Measurements from ENCODE around the gene RTKN.

DNA sequence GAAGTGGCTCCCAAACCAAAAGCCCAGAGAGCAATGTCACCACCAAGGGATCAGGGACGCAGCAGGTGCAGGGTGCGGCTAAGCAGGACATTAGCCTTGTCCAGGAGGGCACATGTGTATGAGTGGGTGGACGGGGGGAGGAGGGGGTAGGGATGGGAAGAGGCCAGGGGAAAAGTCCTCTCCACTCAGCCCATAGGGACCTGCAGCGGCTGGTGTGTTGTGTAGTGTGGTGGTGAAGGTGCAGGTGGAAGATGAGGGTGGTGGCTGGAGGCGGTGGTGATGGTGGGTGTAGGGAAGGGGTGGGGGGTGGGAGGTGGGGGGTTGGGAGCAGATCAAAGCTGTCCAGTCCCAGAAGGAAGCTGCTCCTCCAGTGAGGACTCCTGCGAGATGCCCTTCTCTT is 24.0 kb downstream of the RTKN start:
- TF ChIP-seq MAFK (IDR thresholded peaks at IDR 0.05; ENCODE audit: partially characterized antibody) (no peak), POLR2A (IDR thresholded peaks at IDR 0.05; ENCODE audit: low read length) (no peak), POLR2AphosphoS2 (conservative IDR thresholded peaks at IDR 0.05; ENCODE audit: low read length) (no peak)
- TF ChIP-seq, protein P1, sequence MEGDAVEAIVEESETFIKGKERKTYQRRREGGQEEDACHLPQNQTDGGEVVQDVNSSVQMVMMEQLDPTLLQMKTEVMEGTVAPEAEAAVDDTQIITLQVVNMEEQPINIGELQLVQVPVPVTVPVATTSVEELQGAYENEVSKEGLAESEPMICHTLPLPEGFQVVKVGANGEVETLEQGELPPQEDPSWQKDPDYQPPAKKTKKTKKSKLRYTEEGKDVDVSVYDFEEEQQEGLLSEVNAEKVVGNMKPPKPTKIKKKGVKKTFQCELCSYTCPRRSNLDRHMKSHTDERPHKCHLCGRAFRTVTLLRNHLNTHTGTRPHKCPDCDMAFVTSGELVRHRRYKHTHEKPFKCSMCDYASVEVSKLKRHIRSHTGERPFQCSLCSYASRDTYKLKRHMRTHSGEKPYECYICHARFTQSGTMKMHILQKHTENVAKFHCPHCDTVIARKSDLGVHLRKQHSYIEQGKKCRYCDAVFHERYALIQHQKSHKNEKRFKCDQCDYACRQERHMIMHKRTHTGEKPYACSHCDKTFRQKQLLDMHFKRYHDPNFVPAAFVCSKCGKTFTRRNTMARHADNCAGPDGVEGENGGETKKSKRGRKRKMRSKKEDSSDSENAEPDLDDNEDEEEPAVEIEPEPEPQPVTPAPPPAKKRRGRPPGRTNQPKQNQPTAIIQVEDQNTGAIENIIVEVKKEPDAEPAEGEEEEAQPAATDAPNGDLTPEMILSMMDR (IDR thresholded peaks at IDR 0.05), result no peak
- TF ChIP-seq, protein P2, sequence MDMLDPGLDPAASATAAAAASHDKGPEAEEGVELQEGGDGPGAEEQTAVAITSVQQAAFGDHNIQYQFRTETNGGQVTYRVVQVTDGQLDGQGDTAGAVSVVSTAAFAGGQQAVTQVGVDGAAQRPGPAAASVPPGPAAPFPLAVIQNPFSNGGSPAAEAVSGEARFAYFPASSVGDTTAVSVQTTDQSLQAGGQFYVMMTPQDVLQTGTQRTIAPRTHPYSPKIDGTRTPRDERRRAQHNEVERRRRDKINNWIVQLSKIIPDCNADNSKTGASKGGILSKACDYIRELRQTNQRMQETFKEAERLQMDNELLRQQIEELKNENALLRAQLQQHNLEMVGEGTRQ (IDR thresholded peaks at IDR 0.05), result no peak
- TF ChIP-seq, protein P3, sequence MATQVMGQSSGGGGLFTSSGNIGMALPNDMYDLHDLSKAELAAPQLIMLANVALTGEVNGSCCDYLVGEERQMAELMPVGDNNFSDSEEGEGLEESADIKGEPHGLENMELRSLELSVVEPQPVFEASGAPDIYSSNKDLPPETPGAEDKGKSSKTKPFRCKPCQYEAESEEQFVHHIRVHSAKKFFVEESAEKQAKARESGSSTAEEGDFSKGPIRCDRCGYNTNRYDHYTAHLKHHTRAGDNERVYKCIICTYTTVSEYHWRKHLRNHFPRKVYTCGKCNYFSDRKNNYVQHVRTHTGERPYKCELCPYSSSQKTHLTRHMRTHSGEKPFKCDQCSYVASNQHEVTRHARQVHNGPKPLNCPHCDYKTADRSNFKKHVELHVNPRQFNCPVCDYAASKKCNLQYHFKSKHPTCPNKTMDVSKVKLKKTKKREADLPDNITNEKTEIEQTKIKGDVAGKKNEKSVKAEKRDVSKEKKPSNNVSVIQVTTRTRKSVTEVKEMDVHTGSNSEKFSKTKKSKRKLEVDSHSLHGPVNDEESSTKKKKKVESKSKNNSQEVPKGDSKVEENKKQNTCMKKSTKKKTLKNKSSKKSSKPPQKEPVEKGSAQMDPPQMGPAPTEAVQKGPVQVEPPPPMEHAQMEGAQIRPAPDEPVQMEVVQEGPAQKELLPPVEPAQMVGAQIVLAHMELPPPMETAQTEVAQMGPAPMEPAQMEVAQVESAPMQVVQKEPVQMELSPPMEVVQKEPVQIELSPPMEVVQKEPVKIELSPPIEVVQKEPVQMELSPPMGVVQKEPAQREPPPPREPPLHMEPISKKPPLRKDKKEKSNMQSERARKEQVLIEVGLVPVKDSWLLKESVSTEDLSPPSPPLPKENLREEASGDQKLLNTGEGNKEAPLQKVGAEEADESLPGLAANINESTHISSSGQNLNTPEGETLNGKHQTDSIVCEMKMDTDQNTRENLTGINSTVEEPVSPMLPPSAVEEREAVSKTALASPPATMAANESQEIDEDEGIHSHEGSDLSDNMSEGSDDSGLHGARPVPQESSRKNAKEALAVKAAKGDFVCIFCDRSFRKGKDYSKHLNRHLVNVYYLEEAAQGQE (IDR thresholded peaks at IDR 0.05), result no peak

All from A549 (cell line).